Lower leg skin (tissue), 3 donors: ENCODE measurements around the gene GJA9.

Source experiments
- POLR2A ChIP-seq, 2 donors: fragments of 450-650 bp; IDR thresholded peaks; one replicate each; pipeline ENCODE4 v1.6.1; 2016 to 2017; ENCODE audit warnings: antibody characterized with exemption in 2 of 2, mild to moderate bottlenecking in 1 of 2, moderate library complexity in 1 of 2
- TF ChIP-seq, protein P1 (sequence below), 3 donors: fragments of 450-650 bp; IDR thresholded peaks; one replicate each; pipeline ENCODE4 v1.5.1; 2016; ENCODE audit warnings: antibody characterized with exemption in 3 of 3, mild to moderate bottlenecking in 3 of 3, moderate library complexity in 2 of 3

DNA sequence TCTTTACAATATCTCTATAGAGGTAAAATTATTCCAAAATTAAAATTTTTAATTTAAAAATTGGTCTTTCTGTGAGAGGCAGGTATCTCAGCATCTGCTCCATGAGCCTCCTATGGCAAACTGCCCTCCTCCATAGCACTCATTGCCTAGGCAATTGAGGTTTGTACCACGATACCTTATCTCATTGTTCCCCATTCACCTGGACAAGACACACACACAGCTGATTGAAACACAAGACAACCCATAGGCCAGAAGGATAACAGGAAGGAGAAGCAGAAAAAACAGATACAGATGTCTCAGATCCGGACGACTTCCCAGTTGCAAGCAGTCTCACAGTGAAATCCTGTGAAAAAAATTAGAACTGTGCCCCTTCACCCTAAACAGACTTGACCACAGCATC, 36.0 kb upstream of the GJA9 start:
- TF ChIP-seq, protein P1, sequence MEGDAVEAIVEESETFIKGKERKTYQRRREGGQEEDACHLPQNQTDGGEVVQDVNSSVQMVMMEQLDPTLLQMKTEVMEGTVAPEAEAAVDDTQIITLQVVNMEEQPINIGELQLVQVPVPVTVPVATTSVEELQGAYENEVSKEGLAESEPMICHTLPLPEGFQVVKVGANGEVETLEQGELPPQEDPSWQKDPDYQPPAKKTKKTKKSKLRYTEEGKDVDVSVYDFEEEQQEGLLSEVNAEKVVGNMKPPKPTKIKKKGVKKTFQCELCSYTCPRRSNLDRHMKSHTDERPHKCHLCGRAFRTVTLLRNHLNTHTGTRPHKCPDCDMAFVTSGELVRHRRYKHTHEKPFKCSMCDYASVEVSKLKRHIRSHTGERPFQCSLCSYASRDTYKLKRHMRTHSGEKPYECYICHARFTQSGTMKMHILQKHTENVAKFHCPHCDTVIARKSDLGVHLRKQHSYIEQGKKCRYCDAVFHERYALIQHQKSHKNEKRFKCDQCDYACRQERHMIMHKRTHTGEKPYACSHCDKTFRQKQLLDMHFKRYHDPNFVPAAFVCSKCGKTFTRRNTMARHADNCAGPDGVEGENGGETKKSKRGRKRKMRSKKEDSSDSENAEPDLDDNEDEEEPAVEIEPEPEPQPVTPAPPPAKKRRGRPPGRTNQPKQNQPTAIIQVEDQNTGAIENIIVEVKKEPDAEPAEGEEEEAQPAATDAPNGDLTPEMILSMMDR (IDR thresholded peaks at IDR 0.05) = no peak
- TF ChIP-seq POLR2A (IDR thresholded peaks at IDR 0.05) = no peak
